Keratinocyte (primary cell): Measurements from ENCODE around the gene GPX7. TPM values are rescaled to one million over a fixed set of nuclear protein-coding genes. Genes with fewer than 3 reads are reported as not detected.
A peak's percentile ranks its signal among the peaks of the same experiment; 100 is the strongest.

ENCODE experiments used
- DNase-seq: peaks from one replicate; pipeline ENCODE4 v3.0.0-alpha.2; 2011; ENCODE audit warnings: low read depth, missing footprints, low spot score
- FAIRE-seq: peaks from 2 replicates; lab custom pipeline; 2011; peaks lifted over from hg19 to GRCh38; lab: Jason Lieb, UNC
- H2AFZ ChIP-seq: 2 replicates; pipeline ENCODE4 v1.6.0; 2012; ENCODE audit warnings: low read length, control low read depth, inconsistent platforms; ENCODE audit not compliant: control insufficient read depth
- H3K27ac ChIP-seq: 2 replicates; pipeline ENCODE4 v1.5.1; 2011; ENCODE audit warnings: low read length; ENCODE audit not compliant: control insufficient read depth, insufficient read depth
- H3K27me3 ChIP-seq: 3 replicates; pipeline ENCODE4 v1.6.0; 2011; ENCODE audit warnings: low read length; ENCODE audit not compliant: control insufficient read depth, insufficient read depth; ENCODE audit errors: extremely low read depth
- H3K36me3 ChIP-seq, 2 experiments: 2 replicates in 1 of 2; 3 replicates in 1 of 2; pipeline ENCODE4 v1.5.1; 2011; ENCODE audit warnings: low read length in 2 of 2, mild to moderate bottlenecking in 1 of 2; ENCODE audit not compliant: control insufficient read depth in 2 of 2, insufficient read depth in 2 of 2; ENCODE audit errors: extremely low read depth in 1 of 2
- H3K4me1 ChIP-seq: 3 replicates; pipeline ENCODE4 v1.5.1; 2011; ENCODE audit warnings: low read length; ENCODE audit not compliant: control insufficient read depth, insufficient read depth; ENCODE audit errors: extremely low read depth
- H3K4me2 ChIP-seq: 3 replicates; pipeline ENCODE4 v1.6.0; 2011; ENCODE audit warnings: low read depth, low read length; ENCODE audit not compliant: control insufficient read depth, insufficient read depth; ENCODE audit errors: extremely low read depth
- H3K4me3 ChIP-seq, 3 experiments: fragments of 200-600 bp in 1 of 3; sonication (generic) in 1 of 3; 2 replicates in 2 of 3; 3 replicates in 1 of 3; pipeline ENCODE4 v1.5.1; 2011 to 2016; ENCODE audit warnings: low read length in 3 of 3, mild to moderate bottlenecking in 3 of 3, control low read depth in 2 of 3, inconsistent platforms in 1 of 3, low read depth in 1 of 3, mixed read lengths in 1 of 3, mixed run types in 1 of 3, moderate library complexity in 1 of 3; ENCODE audit not compliant: control insufficient read depth in 2 of 3, insufficient read depth in 2 of 3; ENCODE audit errors: extremely low read depth in 1 of 3
- H3K79me2 ChIP-seq: 2 replicates; pipeline ENCODE4 v1.6.0; 2012; ENCODE audit warnings: low read length; ENCODE audit not compliant: control insufficient read depth, insufficient read depth
- H3K9ac ChIP-seq: 3 replicates; pipeline ENCODE4 v1.6.0; 2011; ENCODE audit warnings: low read length; ENCODE audit not compliant: control insufficient read depth, insufficient read depth; ENCODE audit errors: extremely low read depth
- H3K9me1 ChIP-seq: 3 replicates; pipeline ENCODE4 v1.6.0; 2011; ENCODE audit warnings: low read length; ENCODE audit not compliant: control insufficient read depth, insufficient read depth; ENCODE audit errors: extremely low read depth
- H3K9me3 ChIP-seq: 2 replicates; pipeline ENCODE4 v1.5.1; 2012; ENCODE audit warnings: low read depth, low read length; ENCODE audit not compliant: control insufficient read depth
- H4K20me1 ChIP-seq: 3 replicates; pipeline ENCODE4 v1.6.0; 2011; ENCODE audit warnings: low read length; ENCODE audit not compliant: control insufficient read depth, insufficient read depth; ENCODE audit errors: extremely low read depth
- EZH2 ChIP-seq: IDR thresholded peaks from one replicate; pipeline ENCODE4 v1.6.1; 2012; ENCODE audit warnings: inconsistent platforms, mild to moderate bottlenecking, low read length, moderate library complexity
- dilution Hi-C: fragments of 300-500 bp; cut with MboI; formaldehyde crosslinking; loops from one replicate; pipeline ENCODE4 v1.7.0; 2020; ENCODE audit warnings: low sequenced_read_pairs; ENCODE audit not compliant: extremely low pct_ligation_motif_present
- polyA plus RNA-seq, 5 experiments: library from polyadenylated mRNA; depleted of rRNA in 3 of 5; stranded (reverse) in 3 of 5; stranded (forward) in 1 of 5; unstranded in 1 of 5; fragments of >200 nt; gene quantifications; 1 replicate in 1 of 5; 2 replicates in 3 of 5; 3 replicates in 1 of 5; pipeline versions ENCODE4 v1.2.1 to v1.2.3, GENCODE V29; 2011 to 2012; ENCODE audit warnings: missing spikeins in 2 of 5, low read depth in 1 of 5, low replicate concordance in 1 of 5
- TF ChIP-seq, protein P1 (sequence below), 3 experiments: IDR thresholded peaks in 1 of 3; conservative IDR thresholded peaks in 1 of 3; optimal IDR thresholded peaks in 1 of 3; 2 replicates in 2 of 3; 3 replicates in 1 of 3; pipeline versions ENCODE3 to v1.5.1; 2011; ENCODE audit warnings: low read length in 3 of 3, mild to moderate bottlenecking in 3 of 3, moderate library complexity in 2 of 3, control low read depth in 1 of 3, inconsistent platforms in 1 of 3; ENCODE audit not compliant: insufficient read depth in 2 of 3; ENCODE audit errors: extremely low read depth in 1 of 3

The GPX7 gene
- polyA plus RNA-seq, 1 donor (not counting 4 experiments of a cell fraction or from before 2014, with no cell fraction given), result 0.49 TPM

DNA sequence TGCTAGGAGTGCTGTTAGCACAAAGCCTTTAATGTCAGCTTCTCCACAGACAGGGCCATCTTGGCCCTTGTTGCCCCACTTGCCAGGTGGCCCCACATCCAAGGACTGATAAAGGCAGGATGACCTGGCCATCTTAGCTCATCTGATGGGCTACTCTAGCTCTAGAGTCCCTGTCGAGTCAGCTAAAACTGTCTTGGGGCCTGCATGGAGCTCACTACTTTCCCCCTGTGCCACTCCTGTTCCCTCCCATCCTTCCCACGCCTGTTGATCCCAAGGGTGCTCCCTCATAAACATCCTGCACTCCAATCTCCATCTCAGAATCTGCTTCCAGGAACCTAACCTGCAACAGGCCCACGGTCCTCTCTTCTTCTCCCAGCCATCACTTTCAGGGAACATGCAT, 652 bp upstream of the GPX7 start:
- H3K4me3 ChIP-seq, result peak overlapping the region in 1 of 3 experiments; percentile 34
- FAIRE-seq (no peak), DNase-seq (no peak)
- H3K4me2 ChIP-seq, result peak overlapping the region; percentile 61
- dilution Hi-C loops, result no loop called here
- no peaks in the 10 kb centered on the region for H3K9me3 ChIP-seq
- H3K9ac ChIP-seq, result no peak overlapping the region
- H4K20me1 ChIP-seq, result no peaks in the 10 kb centered on the region
- H3K36me3 ChIP-seq, result no peaks in the 10 kb centered on the region
- H3K4me1 ChIP-seq, result no peaks in the 10 kb centered on the region
- TF ChIP-seq, protein P1, sequence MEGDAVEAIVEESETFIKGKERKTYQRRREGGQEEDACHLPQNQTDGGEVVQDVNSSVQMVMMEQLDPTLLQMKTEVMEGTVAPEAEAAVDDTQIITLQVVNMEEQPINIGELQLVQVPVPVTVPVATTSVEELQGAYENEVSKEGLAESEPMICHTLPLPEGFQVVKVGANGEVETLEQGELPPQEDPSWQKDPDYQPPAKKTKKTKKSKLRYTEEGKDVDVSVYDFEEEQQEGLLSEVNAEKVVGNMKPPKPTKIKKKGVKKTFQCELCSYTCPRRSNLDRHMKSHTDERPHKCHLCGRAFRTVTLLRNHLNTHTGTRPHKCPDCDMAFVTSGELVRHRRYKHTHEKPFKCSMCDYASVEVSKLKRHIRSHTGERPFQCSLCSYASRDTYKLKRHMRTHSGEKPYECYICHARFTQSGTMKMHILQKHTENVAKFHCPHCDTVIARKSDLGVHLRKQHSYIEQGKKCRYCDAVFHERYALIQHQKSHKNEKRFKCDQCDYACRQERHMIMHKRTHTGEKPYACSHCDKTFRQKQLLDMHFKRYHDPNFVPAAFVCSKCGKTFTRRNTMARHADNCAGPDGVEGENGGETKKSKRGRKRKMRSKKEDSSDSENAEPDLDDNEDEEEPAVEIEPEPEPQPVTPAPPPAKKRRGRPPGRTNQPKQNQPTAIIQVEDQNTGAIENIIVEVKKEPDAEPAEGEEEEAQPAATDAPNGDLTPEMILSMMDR (optimal IDR thresholded peaks at IDR 0.05 in 1 of 3, IDR thresholded peaks at IDR 0.05 in 1 of 3, conservative IDR thresholded peaks at IDR 0.05 in 1 of 3; ENCODE audit: extremely low read depth in 1 of 3, insufficient read depth in 2 of 3, low read length in 3 of 3), result no peak
- TF ChIP-seq EZH2, result no peak
- no peaks in the 10 kb centered on the region for H3K27me3 ChIP-seq
- H3K27ac ChIP-seq, result no peak overlapping the region
- H2AFZ ChIP-seq, result no peak overlapping the region
- H3K79me2 ChIP-seq, result no peaks in the 10 kb centered on the region
- H3K9me1 ChIP-seq, result no peaks in the 10 kb centered on the region

DNA sequence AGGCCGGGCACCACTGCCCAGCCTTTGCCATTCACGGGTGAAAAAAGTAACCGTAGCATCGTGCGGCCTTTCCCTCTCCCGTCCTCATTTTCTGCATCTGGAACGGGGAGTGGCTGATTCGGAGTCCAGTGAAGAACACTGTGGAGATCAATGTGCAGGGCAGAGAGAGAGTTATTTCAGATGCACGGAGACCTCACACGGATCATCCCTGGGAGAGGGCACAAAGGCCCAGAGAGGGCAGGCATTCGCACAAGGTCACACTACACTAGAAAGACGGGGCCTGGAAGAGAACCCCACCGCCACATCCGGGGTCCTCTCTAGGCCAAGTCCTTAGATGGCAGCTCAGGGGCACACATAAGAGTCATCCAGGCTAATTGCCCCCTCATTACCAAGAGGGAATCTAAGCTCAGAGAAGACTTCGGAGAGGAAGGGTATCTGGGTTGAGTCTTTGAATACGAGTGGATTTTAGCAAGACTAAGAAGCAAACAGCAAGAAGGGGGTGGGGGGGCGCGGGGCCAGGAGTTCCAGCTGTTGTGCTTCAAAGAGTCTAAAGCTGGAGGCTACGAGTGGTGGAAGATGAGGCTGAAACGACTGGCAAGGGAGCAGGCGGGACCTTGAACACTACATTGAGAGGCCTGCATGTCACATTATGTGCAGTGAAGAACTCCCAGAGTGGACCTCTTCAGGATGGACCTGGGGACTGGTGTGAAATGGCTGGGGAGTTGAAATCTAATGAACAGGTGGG, 857 bp downstream of the GPX7 start:
- no peak overlapping the region for H3K27ac ChIP-seq

More for the DNA sequence above, 857 bp downstream of the GPX7 start:
- Histone ChIP-seq H3K9ac (no peak overlapping the region), H3K4me2 (peak overlapping the region; percentile 61), H3K27me3 (no peaks in the 10 kb centered on the region), H3K79me2 (no peaks in the 10 kb centered on the region), H3K9me3 (no peaks in the 10 kb centered on the region), H3K4me1 (no peaks in the 10 kb centered on the region), H4K20me1 (no peaks in the 10 kb centered on the region), H3K4me3 (peak overlapping the region in 1 of 3 experiments; percentile 29), H3K9me1 (no peaks in the 10 kb centered on the region), H3K36me3 (no peaks in the 10 kb centered on the region), H2AFZ (peak overlapping the region; percentile 27)
- no peak for DNase-seq
- TF ChIP-seq EZH2, result no peak
- TF ChIP-seq, protein P1 (optimal IDR thresholded peaks at IDR 0.05 in 1 of 3, IDR thresholded peaks at IDR 0.05 in 1 of 3, conservative IDR thresholded peaks at IDR 0.05 in 1 of 3; ENCODE audit: extremely low read depth in 1 of 3, insufficient read depth in 2 of 3, low read length in 3 of 3), result no peak
- no peak for FAIRE-seq
- dilution Hi-C loops, result no loop called here
